ENCODE data around the gene PNRC2.
A peak's percentile ranks its signal among the peaks of the same experiment; 100 is the strongest.

The PNRC2 gene

DNA sequence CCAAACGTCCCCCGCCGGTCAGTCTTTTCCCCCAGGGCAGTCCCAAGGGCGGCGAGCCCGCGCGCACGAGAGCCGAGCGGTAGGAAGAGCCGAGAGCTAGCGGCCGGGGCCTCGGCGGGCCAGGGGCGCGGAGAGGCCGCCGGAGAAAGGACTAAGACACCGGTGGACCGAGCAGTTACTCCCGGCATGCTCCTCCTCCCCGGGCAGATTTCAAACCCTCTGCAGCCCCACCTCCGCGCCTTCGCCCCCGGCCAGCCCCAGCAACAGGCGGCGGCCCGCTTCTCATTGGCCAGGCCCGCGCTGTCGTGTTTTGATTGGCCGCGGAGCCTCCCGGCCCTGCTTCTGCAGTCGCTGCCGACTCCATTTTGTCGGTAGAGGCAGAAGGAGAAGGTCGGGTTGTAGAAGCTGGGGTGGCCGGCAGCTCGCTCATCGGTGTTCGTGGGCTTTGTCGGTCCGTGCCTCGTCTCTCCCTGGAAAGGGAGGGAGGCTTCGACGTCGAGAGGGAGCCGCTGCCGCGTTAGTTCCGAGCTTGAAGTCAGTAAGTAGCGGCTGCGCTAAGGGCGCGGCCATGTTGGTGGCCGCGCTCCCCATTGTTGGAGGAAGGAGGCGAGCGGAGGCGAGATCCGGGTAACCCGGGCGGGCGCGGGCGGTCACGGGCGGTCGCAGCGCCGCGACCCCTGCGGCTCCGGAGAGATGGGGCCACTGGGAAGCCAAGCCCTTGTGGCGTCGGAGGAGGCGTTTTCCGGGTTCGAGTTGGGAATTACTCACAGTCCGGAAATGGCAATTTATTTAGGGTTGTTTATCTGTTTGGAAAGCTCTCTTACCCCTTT is at the start of gene PNRC2:
TSS of gene PNRC2 (plus strand) at position 368 of the 830 bp plus-strand sequence. CDS start 1,630 bp downstream, outside the sequence.
- peak; percentile 95 to 96 for DNase-seq (ENCODE audit: low read depth in 1 of 2, low spot score in 1 of 2)
- in situ Hi-C loops (cut with HindIII; ENCODE audit: low pct_unique_long_range_greater_than_20kb, low sequenced_read_pairs): no loop called here
- no peak for TF ChIP-seq JUND (IDR thresholded peaks at IDR 0.05; ENCODE audit: low read depth)

DNA sequence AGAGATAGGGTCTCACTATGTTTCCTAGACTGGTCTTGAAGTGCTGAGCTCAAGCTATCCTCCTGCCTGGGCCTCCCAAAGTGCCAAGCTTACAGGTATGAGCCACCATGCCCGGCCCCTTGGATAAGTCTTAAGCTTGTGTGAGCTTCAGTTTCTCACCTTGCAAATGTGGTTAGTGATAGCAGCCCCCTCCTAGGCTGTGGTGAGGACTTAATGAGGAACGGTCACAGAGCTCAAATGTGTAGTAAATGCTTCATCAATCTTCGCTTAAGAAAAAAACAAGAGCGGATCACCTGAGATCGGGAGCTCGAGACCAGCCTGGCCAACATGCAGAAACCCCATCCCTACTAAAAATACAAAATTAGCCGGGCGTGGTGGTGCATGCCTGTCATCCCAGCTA is 49.5 kb upstream of the PNRC2 start:
- in situ Hi-C loops (cut with HindIII; ENCODE audit: low pct_unique_long_range_greater_than_20kb, low sequenced_read_pairs): no loop called here
- no peak for TF ChIP-seq JUND (IDR thresholded peaks at IDR 0.05; ENCODE audit: low read depth)
- DNase-seq (ENCODE audit: low read depth in 1 of 2, low spot score in 1 of 2): no peak

DNA sequence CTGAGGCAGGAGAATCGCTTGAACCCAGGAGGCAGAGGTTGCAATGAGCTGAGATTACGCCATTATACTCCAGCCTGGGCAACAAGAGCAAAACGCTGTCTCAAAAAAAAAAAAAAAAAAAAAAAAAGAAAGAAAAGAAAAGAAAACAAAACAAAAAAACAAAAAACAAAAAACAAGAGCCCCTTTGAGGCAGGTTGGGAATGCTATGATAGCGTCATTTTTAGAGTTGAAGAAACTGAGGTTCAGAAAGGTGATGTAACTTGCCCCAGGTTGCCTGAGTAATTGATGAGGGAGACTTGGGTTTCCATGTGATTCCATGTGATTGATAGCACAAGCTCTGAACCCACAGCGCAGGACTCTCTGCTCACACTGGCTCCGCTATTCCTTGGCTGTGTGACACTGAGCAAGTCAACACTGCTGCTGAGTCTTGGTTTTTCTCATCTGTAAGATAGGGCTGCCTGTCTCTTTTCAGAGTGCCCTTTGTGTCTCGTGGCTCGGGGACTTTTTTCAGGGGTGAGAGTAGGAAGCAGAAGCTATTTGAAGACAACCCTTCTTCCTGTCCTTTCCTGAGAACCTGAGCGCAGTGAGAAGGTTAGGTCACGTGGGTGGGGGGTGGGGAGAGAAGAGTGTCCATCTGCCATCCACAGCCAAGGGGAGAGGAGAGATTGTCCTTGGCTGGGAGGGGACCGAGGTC is 48.9 kb upstream of the PNRC2 start:
- in situ Hi-C loops (cut with HindIII; ENCODE audit: low pct_unique_long_range_greater_than_20kb, low sequenced_read_pairs): no loop called here
- no peak for TF ChIP-seq JUND (IDR thresholded peaks at IDR 0.05; ENCODE audit: low read depth)
- DNase-seq (ENCODE audit: low read depth in 1 of 2, low spot score in 1 of 2): no peak

DNA sequence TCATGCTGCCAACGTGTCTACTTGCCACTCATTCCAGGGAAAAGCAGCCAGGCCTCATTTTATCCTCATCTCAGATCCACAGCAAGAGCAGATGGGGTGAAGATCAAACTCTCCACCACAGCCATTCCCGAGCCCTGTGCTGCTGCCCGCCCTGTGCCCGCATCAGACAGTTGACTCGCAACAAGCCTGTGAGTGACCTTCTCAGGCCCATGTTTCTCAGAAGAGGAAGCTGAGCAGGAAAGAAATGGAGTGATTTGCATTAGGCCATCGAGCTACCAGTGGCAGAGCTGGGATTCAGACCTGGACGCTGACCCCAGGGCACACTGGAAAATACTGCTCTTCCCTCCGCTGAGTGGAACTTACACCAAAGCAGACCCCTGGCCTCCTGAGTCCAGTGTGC is 47.7 kb upstream of the PNRC2 start:
- in situ Hi-C loops (cut with HindIII; ENCODE audit: low pct_unique_long_range_greater_than_20kb, low sequenced_read_pairs): no loop called here
- TF ChIP-seq JUND (IDR thresholded peaks at IDR 0.05; ENCODE audit: low read depth): no peak
- DNase-seq (ENCODE audit: low read depth in 1 of 2, low spot score in 1 of 2): no peak

DNA sequence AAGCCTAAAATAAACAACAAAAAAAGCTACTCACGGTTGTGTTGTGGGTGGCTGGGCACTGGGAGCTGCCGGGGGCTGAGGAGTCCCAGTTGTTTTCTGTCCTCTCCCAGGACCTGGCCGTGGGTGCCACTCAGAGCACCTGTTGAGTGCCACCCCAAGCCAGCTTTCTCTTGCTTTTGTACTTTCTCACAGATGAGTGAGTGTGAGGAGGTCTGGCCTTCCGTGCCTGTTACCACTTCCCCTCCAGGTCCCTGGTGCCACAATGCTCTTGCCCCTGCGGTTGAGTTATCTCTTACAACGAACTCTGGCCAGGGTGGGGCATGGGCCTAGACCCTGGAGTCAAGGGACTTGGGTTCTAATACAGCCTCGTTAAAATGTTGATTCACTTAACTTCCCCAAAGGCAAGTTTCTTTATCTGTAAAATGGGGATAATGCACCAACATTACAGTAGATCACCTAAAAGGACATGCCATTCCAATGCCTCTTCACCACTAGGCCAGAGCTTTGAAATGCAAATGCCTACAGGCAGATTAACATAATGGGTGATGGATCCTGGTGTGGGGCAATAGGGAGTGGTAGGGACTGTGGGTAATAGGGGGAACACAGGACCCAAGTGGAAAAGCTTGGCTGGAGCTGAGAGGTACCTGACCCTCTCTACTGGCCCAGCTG is 46.3 kb upstream of the PNRC2 start, which contains the start of gene CNR2:
TSS of gene CNR2 (minus strand) at position 151 of the 669 bp plus-strand sequence. CDS start 37,745 bp downstream, outside the sequence.
- peak in 1 of 2 experiments; percentile 31 for DNase-seq (ENCODE audit: low read depth in 1 of 2, low spot score in 1 of 2)
- in situ Hi-C loops (cut with HindIII; ENCODE audit: low pct_unique_long_range_greater_than_20kb, low sequenced_read_pairs): no loop called here
- TF ChIP-seq JUND (IDR thresholded peaks at IDR 0.05; ENCODE audit: low read depth): no peak

DNA sequence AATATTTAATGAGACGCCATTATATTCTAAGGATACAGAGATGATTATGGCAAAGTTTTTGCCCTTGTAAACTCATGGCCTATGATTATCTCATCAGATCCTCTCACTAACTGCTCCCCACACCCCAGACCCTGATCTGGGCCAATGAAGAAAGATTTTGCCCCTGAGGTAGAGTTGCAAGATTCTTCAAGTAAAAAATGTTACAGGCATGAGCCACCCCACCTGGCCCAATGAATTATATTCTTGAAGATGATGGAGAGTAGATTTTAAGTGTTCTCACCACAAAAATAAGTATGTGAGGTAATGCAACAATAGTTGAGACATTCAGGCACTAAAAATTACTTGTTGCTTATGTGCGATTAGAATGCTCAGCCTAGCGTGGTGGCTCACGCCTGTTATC is 44.7 kb upstream of the PNRC2 start:
- in situ Hi-C loops (cut with HindIII; ENCODE audit: low pct_unique_long_range_greater_than_20kb, low sequenced_read_pairs): no loop called here
- DNase-seq (ENCODE audit: low read depth in 1 of 2, low spot score in 1 of 2): no peak
- no peak for TF ChIP-seq JUND (IDR thresholded peaks at IDR 0.05; ENCODE audit: low read depth)

- DNase-seq (ENCODE audit: low read depth in 1 of 2, low spot score in 1 of 2): no peak
- in situ Hi-C loops (cut with HindIII; ENCODE audit: low pct_unique_long_range_greater_than_20kb, low sequenced_read_pairs): no loop called here
- no peak for TF ChIP-seq JUND (IDR thresholded peaks at IDR 0.05; ENCODE audit: low read depth)
These were observed 44.2 kb upstream of the PNRC2 start for GRCh38 chr1:23915466-23915865.

DNA sequence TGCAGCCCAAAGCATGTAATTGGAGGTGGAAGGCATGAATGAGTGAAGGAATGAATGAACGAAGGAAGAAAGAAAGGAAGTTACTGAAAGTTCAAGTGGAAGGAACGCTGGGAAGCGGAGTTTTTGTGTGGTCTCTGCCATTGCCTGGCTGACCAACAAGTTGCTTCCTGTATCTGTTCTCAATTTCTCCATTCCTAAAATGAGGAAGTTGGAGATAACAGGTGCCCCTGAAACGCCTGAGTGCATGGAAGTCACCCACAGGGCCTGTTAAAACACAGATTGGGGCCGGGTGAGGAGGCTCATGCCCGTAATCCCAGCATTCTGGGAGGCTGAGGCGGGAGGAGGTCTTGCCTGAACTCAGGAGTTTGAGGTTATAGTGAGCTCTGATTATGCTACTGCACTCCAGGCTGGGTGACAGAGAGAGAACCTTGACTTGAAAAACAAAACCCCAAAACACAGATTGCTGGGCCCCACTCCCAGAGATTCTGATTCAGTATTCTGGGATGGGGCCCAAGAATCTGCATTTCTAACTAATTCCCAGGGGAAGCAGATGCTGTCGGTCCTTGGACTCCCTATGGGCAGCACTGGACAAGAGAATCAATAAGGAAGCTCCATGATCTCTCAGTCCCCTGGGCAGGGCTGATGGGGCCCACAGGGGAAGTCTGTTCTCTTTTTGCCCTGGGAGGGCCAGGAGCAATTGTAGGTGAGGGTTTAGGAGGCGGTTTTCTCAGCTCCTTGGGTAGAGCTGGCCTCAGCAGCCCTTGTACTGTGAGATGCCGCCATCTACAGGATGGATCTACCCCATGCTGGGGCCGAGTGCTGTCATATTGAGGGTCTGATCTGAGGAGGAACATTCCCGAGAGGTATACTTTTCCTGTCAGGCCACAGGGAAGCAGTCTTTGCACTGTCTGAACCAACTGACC is 43.2 kb upstream of the PNRC2 start:
- in situ Hi-C loops (cut with HindIII; ENCODE audit: low pct_unique_long_range_greater_than_20kb, low sequenced_read_pairs): no loop called here
- DNase-seq (ENCODE audit: low read depth in 1 of 2, low spot score in 1 of 2): peak; percentile 69 to 83

DNA sequence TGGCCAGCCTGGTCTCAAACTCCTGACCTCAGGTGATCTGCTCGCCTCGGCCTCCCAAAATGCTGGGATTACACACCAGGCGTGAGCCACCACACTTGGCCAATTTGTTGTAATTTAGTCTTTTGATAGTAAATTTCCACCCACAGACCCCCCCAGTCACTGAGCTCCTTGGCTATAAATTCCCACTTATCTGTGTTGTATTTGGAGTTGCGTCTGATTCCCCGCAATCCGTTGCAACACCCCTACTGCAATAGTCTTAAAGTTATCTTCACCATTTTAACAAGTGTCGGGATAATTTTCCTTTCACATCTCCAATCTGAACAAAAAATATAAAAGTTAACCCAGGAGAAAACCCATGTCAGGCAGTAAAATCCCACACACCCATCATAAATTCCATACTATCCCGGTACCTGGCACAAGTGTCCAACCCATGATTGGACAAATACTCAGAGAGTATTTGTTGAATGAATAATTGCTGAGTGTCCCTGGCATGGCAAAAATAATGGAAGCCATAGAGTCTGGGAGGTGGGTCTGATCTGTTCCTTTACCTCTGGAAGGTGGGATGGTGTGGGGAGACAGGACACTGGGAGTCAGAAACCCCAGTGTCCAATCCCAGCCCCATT is 37.2 kb upstream of the PNRC2 start:
- DNase-seq (ENCODE audit: low read depth in 1 of 2, low spot score in 1 of 2): no peak
- no peak for TF ChIP-seq JUND (IDR thresholded peaks at IDR 0.05; ENCODE audit: low read depth)
- in situ Hi-C loops (cut with HindIII; ENCODE audit: low pct_unique_long_range_greater_than_20kb, low sequenced_read_pairs): no loop called here

More for the DNA sequence above, 43.2 kb upstream of the PNRC2 start:
- TF ChIP-seq JUND (IDR thresholded peaks at IDR 0.05; ENCODE audit: low read depth): no peak

- peak in 1 of 2 experiments; percentile 35 for DNase-seq (ENCODE audit: low read depth in 1 of 2, low spot score in 1 of 2)
- in situ Hi-C loops (cut with HindIII; ENCODE audit: low pct_unique_long_range_greater_than_20kb, low sequenced_read_pairs): no loop called here
- TF ChIP-seq JUND (IDR thresholded peaks at IDR 0.05; ENCODE audit: low read depth): no peak
These were observed 35.8 kb upstream of the PNRC2 start for GRCh38 chr1:23923592-23924499.

Data from T47D (cell line).